ENCODE data around the gene PSTK. TPM values are rescaled to one million over a fixed set of nuclear protein-coding genes. Genes with fewer than 3 reads are reported as not detected.
A peak's percentile ranks its signal among the peaks of the same experiment; 100 is the strongest.

PSTK gene
- polyA plus RNA-seq, 3 donors = 3.5 to 4.7 (median 4.2) TPM

DNA sequence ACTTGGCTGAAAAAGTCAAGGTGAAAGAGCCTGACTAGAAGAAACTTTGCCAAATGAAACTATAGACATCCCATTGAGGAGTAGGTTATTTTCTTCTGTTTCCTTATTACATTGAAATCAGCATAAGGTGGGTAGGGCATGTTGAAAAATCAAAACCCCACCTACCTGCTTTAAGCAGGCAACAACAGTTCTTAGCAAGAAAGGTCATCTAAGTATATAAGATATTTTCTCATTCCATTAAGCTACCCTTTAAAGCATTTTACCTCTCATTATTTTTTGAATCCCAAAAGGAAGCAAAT, 59.4 kb downstream of the PSTK start:
- no peaks in the 10 kb centered on the region for H3K9me3 Mint-ChIP-seq
- peak overlapping the region in 1 of 7 donors; percentile 76 for H3K27ac Mint-ChIP-seq
- peaks cover 11% of the 10 kb centered on the region in 2 donors for H3K4me1 ChIP-seq (ENCODE audit: control insufficient read depth in 1 of 2, insufficient read depth in 2 of 2, low read length in 2 of 2)
- H3K9me3 ChIP-seq (replicated peaks in 1 of 2; ENCODE audit: control insufficient read depth in 1 of 2, insufficient read depth in 1 of 2, low read length in 2 of 2) = no peaks in the 10 kb centered on the region
- peaks cover 17 to 28% of the 10 kb centered on the region in 2 donors for H3K36me3 Mint-ChIP-seq
- H4K20me1 ChIP-seq (ENCODE audit: insufficient read depth, low read length) = no peaks in the 10 kb centered on the region
- no peak overlapping the region for H2AFZ ChIP-seq (ENCODE audit: insufficient read depth, low read depth, low read length, poor library complexity, severe bottlenecking)
- no peak overlapping the region for H3K9ac ChIP-seq (ENCODE audit: insufficient read depth, low read length, poor library complexity, severe bottlenecking)
- H3K27me3 Mint-ChIP-seq (ENCODE audit: low read depth in 3 of 3) = peaks cover 0 to 3% (median 0%) of the 10 kb centered on the region in 3 donors
- no peak overlapping the region for H3K4me3 ChIP-seq (replicated peaks in 1 of 3; ENCODE audit: low read depth in 2 of 3, low read length in 3 of 3)
- H3K27me3 ChIP-seq (ENCODE audit: control insufficient read depth in 2 of 2, insufficient read depth in 2 of 2, low read length in 2 of 2) = no peaks in the 10 kb centered on the region
- H3K27ac ChIP-seq (ENCODE audit: low read depth in 1 of 2, low read length in 2 of 2) = no peak overlapping the region
- TF ChIP-seq, protein P1, sequence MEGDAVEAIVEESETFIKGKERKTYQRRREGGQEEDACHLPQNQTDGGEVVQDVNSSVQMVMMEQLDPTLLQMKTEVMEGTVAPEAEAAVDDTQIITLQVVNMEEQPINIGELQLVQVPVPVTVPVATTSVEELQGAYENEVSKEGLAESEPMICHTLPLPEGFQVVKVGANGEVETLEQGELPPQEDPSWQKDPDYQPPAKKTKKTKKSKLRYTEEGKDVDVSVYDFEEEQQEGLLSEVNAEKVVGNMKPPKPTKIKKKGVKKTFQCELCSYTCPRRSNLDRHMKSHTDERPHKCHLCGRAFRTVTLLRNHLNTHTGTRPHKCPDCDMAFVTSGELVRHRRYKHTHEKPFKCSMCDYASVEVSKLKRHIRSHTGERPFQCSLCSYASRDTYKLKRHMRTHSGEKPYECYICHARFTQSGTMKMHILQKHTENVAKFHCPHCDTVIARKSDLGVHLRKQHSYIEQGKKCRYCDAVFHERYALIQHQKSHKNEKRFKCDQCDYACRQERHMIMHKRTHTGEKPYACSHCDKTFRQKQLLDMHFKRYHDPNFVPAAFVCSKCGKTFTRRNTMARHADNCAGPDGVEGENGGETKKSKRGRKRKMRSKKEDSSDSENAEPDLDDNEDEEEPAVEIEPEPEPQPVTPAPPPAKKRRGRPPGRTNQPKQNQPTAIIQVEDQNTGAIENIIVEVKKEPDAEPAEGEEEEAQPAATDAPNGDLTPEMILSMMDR (IDR thresholded peaks at IDR 0.05) = no peak
- H3K4me3 Mint-ChIP-seq = no peak overlapping the region
- no peak overlapping the region for H3K4me2 ChIP-seq (replicated peaks; ENCODE audit: extremely low read depth, low read length, poor library complexity, severe bottlenecking)
- H3K36me3 ChIP-seq (replicated peaks in 1 of 2; ENCODE audit: control insufficient read depth in 1 of 2, insufficient read depth in 2 of 2, low read length in 2 of 2) = peaks cover 0 to 8% of the 10 kb centered on the region in 2 donors
- intact Hi-C loops (cut with micrococcal nuclease) = loop anchor here in 1 of 2 donors (2.0 kb wide), 1 partner anchor 519 kb away; no protein-coding TSS in a partner anchor
- H3K79me2 ChIP-seq (ENCODE audit: insufficient read depth, low read length) = no peaks in the 10 kb centered on the region
- peaks cover 12% of the 10 kb centered on the region for H3K4me1 Mint-ChIP-seq
- DNase-seq = no peak

Other genes with a start within 250 kb of the PSTK start
- under 1 TPM in 2 of 3 donors, not detected in 1; 0.14 to 0.29 TPM for gene CUZD1, start 134.5 kb upstream of the PSTK start, polyA plus RNA-seq
- gene FAM24B, start 100.8 kb upstream of the PSTK start, polyA plus RNA-seq = 1 to 10 TPM in 2 of 3 donors, under 1 TPM in 1; 0.64 to 3.3 (median 2.3) TPM
- not detected for gene FAM24A, start 69.8 kb upstream of the PSTK start, polyA plus RNA-seq
- 1 to 10 TPM; 2.2 to 2.9 (median 2.7) TPM for gene C10orf88, start 26.2 kb upstream of the PSTK start, polyA plus RNA-seq
- gene IKZF5, start 28.4 kb downstream of the PSTK start, polyA plus RNA-seq = 10 to 100 TPM in 1 of 3 donors, 1 to 10 TPM in 2; 8.6 to 12.8 (median 9.8) TPM
- gene ACADSB, start 28.6 kb downstream of the PSTK start, polyA plus RNA-seq = 10 to 100 TPM in 1 of 3 donors, 1 to 10 TPM in 2; 3.9 to 14.7 (median 7.5) TPM
- not detected for gene HMX3, start 155.6 kb downstream of the PSTK start, polyA plus RNA-seq
- not detected for gene HMX2, start 167.7 kb downstream of the PSTK start, polyA plus RNA-seq
- 10 to 100 TPM; 61.2 to 96.4 (median 80.4) TPM for gene BUB3, start 174.0 kb downstream of the PSTK start, polyA plus RNA-seq

Measured in CD14-positive monocyte (primary cell).